Esophagus squamous epithelium (tissue), 4 donors: ENCODE measurements around the gene C16orf54.
"Not testable (repeated sequence)": the region's sequence is repeated elsewhere in the genome, so short reads cannot be mapped to it uniquely, and the experiment has no call there.

ENCODE experiments used
- POLR2A ChIP-seq, 4 donors: fragments of 450-650 bp; IDR thresholded peaks; one replicate each; pipeline ENCODE4 v1.6.1; 2017; ENCODE audit warnings: antibody characterized with exemption in 4 of 4, mild to moderate bottlenecking in 4 of 4, moderate library complexity in 3 of 4
- TF ChIP-seq, protein P1 (sequence below), 6 experiments: fragments of 450-650 bp in 4 of 6; fragments of 200-600 bp in 2 of 6; sonication (generic) in 2 of 6; IDR thresholded peaks; one replicate each; pipeline ENCODE4 v1.5.1; 2016 to 2019; ENCODE audit warnings: antibody characterized with exemption in 6 of 6, mild to moderate bottlenecking in 4 of 6, moderate library complexity in 4 of 6

DNA sequence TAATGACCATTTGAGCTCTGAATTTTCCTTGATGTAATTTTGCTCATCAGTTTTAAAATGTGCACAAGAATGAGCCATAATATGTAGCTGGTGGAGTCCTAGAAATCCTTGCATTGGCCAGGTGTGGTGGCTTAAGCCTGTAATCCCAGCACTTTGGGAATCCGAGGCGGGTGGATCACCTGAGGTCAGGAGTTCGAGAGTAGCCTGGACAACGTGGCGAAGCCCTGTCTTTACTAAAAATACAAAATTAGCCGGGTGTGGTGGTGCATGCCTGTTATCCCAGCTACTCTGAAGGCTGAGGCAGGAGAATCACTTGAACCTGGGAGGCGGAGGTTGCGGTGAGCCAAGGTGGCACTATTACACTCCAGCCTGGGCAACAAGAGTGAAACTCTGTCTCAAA, 11.3 kb upstream of the C16orf54 start:
- TF ChIP-seq, protein P1, sequence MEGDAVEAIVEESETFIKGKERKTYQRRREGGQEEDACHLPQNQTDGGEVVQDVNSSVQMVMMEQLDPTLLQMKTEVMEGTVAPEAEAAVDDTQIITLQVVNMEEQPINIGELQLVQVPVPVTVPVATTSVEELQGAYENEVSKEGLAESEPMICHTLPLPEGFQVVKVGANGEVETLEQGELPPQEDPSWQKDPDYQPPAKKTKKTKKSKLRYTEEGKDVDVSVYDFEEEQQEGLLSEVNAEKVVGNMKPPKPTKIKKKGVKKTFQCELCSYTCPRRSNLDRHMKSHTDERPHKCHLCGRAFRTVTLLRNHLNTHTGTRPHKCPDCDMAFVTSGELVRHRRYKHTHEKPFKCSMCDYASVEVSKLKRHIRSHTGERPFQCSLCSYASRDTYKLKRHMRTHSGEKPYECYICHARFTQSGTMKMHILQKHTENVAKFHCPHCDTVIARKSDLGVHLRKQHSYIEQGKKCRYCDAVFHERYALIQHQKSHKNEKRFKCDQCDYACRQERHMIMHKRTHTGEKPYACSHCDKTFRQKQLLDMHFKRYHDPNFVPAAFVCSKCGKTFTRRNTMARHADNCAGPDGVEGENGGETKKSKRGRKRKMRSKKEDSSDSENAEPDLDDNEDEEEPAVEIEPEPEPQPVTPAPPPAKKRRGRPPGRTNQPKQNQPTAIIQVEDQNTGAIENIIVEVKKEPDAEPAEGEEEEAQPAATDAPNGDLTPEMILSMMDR (IDR thresholded peaks at IDR 0.05), result not testable (repeated sequence)
- not testable (repeated sequence) for TF ChIP-seq POLR2A (IDR thresholded peaks at IDR 0.05)
